Measurements from ENCODE around the gene CHRNB4. TPM values are rescaled to one million over a fixed set of nuclear protein-coding genes. Genes with fewer than 3 reads are reported as not detected.

Gene CHRNB4
- total RNA-seq, 1 donor from 2014 or later: not detected

DNA sequence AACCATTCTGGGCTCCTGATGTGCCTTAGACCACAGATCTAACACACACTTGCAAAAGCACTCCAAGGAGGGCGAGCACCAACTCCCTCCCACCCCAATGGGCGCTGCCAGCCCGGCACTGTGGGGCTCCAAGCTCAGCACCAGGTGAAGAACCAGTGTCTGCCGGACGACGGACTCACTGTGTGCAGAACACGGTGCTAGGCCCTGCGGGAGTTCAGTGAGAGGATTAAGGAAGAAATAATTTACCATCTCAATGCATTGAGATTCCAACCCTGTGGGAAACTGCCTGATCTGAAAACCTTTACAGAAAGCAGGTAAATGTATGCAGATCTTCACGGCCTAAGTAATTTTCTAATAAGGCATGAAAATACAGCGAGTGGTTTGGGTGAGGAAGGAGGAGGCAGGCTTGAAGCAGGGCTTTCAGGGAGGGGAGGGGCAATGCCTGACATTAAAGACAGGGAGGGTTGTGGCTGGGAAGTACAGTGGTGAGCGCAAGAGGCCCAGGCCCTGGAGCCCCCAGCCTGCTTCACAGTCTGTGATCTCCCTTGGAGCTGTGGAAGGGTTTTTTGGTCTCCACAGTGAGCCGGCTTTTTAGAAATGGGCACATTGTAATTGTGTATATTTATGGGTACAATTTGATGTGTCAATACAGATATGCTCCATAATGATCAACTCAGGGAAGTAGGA lies 35.6 kb upstream of the CHRNB4 start:
- Histone ChIP-seq H3K36me3 (no peaks in the 10 kb centered on the region), H3K4me3 (no peak overlapping the region), H3K9me3 (replicated peaks) (no peaks in the 10 kb centered on the region), H3K27me3 (ENCODE audit: low read depth) (no peaks in the 10 kb centered on the region), H3K4me1 (peaks cover 6% of the 10 kb centered on the region), H3K27ac (replicated peaks) (no peak overlapping the region)
- TF ChIP-seq, protein P1, sequence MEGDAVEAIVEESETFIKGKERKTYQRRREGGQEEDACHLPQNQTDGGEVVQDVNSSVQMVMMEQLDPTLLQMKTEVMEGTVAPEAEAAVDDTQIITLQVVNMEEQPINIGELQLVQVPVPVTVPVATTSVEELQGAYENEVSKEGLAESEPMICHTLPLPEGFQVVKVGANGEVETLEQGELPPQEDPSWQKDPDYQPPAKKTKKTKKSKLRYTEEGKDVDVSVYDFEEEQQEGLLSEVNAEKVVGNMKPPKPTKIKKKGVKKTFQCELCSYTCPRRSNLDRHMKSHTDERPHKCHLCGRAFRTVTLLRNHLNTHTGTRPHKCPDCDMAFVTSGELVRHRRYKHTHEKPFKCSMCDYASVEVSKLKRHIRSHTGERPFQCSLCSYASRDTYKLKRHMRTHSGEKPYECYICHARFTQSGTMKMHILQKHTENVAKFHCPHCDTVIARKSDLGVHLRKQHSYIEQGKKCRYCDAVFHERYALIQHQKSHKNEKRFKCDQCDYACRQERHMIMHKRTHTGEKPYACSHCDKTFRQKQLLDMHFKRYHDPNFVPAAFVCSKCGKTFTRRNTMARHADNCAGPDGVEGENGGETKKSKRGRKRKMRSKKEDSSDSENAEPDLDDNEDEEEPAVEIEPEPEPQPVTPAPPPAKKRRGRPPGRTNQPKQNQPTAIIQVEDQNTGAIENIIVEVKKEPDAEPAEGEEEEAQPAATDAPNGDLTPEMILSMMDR (IDR thresholded peaks at IDR 0.05; ENCODE audit: borderline replicate concordance): no peak
- DNase-seq: no peak
- intact Hi-C loops (cut with micrococcal nuclease): no loop called here

DNA sequence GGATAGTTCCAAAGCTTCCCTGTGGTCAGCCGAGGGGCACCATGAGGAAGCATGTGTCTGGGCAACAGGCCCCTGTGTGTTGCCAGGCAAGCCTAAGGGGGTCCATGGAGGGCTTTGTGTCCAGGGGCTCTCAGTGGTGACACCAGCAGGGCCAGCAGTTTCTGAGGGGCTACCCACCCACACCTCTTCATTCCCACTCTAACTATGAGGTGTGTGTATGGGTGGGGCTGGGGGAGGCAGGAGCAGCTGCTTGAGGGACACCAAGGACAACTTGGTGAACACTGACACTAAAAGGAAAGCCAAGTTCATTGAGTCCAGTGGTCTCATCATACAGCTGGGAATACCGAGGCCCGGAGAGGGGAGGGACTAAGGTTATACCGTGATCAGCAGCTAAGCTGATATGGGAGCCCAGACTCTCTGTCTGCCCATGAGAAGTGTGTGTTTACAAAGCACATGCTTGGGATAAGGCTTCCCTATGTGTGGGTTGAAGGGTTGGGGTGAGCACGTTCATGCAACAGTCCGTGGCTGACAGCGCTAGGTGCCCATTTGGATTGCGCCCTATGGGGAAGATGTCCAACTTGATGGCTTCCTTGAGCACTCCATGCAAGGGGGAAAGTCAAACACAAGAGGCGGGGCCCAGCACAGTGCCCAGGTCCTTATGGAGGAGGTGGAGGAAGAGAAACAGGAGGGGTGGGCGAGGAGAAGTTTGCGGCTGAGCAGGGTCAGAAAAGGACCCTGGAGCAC lies 34.8 kb upstream of the CHRNB4 start:
- H3K4me3 ChIP-seq: no peak overlapping the region
- no peaks in the 10 kb centered on the region for H3K9me3 ChIP-seq (replicated peaks)
- peaks cover 8% of the 10 kb centered on the region for H3K4me1 ChIP-seq
- TF ChIP-seq, protein P1 (IDR thresholded peaks at IDR 0.05; ENCODE audit: borderline replicate concordance): no peak
- H3K27me3 ChIP-seq (ENCODE audit: low read depth): no peaks in the 10 kb centered on the region
- H3K36me3 ChIP-seq: no peaks in the 10 kb centered on the region
- no peak overlapping the region for H3K27ac ChIP-seq (replicated peaks)
- intact Hi-C loops (cut with micrococcal nuclease): no loop called here
- DNase-seq: no peak

DNA sequence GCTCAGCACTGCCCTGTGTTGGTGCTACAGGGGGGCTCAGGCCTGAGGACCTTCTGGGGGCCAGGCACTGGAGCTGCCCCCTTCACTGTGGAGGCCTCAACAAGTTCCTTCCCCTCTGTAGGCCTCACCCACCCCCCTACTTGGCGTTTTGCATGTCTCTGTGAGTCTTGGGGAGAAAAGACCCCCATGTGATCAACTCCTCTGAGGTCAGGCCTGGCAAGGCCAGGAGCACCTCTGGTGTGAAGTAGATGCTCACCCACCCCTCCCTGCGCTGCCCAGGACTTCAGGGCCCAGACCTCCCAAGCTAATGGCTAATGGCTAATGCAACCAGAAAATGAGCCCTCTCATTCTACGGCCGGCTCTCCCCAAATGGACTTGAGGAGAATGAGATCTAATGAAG lies 34.2 kb upstream of the CHRNB4 start:
- no peaks in the 10 kb centered on the region for H3K9me3 ChIP-seq (replicated peaks)
- intact Hi-C loops (cut with micrococcal nuclease): no loop called here
- peaks cover 8% of the 10 kb centered on the region for H3K4me1 ChIP-seq
- H3K27me3 ChIP-seq (ENCODE audit: low read depth): no peaks in the 10 kb centered on the region
- no peak overlapping the region for H3K4me3 ChIP-seq
- no peak overlapping the region for H3K27ac ChIP-seq (replicated peaks)
- DNase-seq: no peak
- TF ChIP-seq, protein P1 (IDR thresholded peaks at IDR 0.05; ENCODE audit: borderline replicate concordance): no peak
- H3K36me3 ChIP-seq: no peaks in the 10 kb centered on the region

DNA sequence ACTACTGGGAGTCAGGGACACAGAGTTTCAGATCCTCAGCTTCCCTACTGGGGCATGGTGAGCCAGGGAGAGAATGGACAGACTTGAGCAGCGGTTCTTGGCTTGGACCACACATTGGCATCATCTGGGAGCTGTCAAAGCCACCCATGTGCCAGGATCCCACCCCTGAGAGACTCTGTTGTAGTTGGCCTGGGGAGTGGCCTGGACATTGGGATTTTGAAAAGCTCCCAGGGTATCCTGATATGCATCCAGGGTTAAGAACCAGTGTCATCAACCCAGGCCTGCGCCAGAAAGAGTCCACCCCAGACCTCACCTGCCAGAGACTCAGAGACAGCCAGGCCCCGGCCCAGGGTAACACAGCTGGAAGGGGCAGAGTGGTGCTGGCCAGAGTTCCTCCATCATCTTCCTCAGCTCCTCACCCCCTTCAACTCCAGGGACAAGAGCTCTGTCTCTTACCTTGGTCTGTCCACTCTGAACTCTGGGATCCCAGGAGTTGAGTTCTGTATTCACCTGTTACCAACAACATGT lies 33.0 kb upstream of the CHRNB4 start:
- Histone ChIP-seq H3K4me3 (no peak overlapping the region), H3K9me3 (replicated peaks) (no peaks in the 10 kb centered on the region), H3K27ac (replicated peaks) (no peak overlapping the region), H3K36me3 (no peaks in the 10 kb centered on the region), H3K4me1 (peaks cover 8% of the 10 kb centered on the region), H3K27me3 (ENCODE audit: low read depth) (no peaks in the 10 kb centered on the region)
- intact Hi-C loops (cut with micrococcal nuclease): no loop called here
- TF ChIP-seq, protein P1 (IDR thresholded peaks at IDR 0.05; ENCODE audit: borderline replicate concordance): no peak
- no peak for DNase-seq

DNA sequence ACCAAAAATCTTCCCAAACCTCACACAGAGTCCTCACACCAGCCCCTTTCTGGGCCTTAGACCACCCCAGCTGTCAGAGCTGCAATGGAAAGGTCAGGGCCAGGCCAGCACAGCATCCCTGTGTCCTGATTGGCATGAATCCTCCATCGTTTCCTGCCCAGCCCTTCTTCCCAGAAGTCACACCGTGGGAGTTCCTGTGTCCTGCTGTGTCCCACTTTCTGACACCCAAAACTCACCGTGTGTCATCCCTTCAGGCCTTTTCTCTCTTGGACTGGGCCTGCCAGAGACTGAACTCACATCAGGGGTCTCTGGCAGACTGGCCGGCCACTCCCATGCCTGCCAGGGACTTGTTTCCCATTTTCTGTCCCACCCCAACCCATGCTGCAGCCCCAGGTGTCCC lies 32.5 kb upstream of the CHRNB4 start:
- DNase-seq: no peak
- intact Hi-C loops (cut with micrococcal nuclease): no loop called here
- no peaks in the 10 kb centered on the region for H3K9me3 ChIP-seq (replicated peaks)
- H3K27ac ChIP-seq (replicated peaks): no peak overlapping the region
- peaks cover 8% of the 10 kb centered on the region for H3K4me1 ChIP-seq
- no peak overlapping the region for H3K4me3 ChIP-seq
- no peaks in the 10 kb centered on the region for H3K27me3 ChIP-seq (ENCODE audit: low read depth)
- TF ChIP-seq, protein P1 (IDR thresholded peaks at IDR 0.05; ENCODE audit: borderline replicate concordance): no peak
- no peaks in the 10 kb centered on the region for H3K36me3 ChIP-seq
